Loucy (cell line): ENCODE results near the gene APLF.

Experiments
- CTCF ChIP-seq: fragments of 200-600 bp; sonication (generic); conservative IDR thresholded peaks from 2 replicates; pipeline ENCODE4 v1.5.1; 2014; ENCODE audit warnings: mild to moderate bottlenecking, antibody characterized with exemption, low read length
- EZH2phosphoT487 ChIP-seq: fragments of 200-600 bp; IDR thresholded peaks from 2 replicates; pipeline ENCODE4 v1.6.1; 2018; ENCODE audit warnings: antibody characterized with exemption, mild to moderate bottlenecking, moderate library complexity, borderline replicate concordance

- TF ChIP-seq CTCF (no peak), EZH2phosphoT487 (no peak)
These were observed 38.3 kb downstream of the APLF start for GRCh38 chr2:68505603-68506159.
